Stimulated activated CD8-positive, alpha-beta memory T cell treated with anti-CD3 and anti-CD28 coated beads, Interleukin-7, amount 100 ng/mL, for 1 hour (primary cell): ENCODE data around the gene SERGEF.
"Not testable (repeated sequence)": the region's sequence is repeated elsewhere in the genome, so short reads cannot be mapped to it uniquely, and the experiment has no call there.

Experiments used
- DNase-seq, 2 donors: peaks; one replicate each; pipeline ENCODE4 v3.0.0-alpha.2; 2020; ENCODE audit warnings: low read depth in 2 of 2

Gene SERGEF

GRCh38 chr11:18000760-18001159, 12.1 kb downstream of the SERGEF start:
- DNase-seq: no peak

GRCh38 chr11:18000128-18000527, 12.7 kb downstream of the SERGEF start:
- not testable (repeated sequence) for DNase-seq

GRCh38 chr11:17992916-17993315, 19.9 kb downstream of the SERGEF start:
- no peak for DNase-seq

- DNase-seq: no peak
These were observed 20.9 kb downstream of the SERGEF start for GRCh38 chr11:17991783-17992433.

GRCh38 chr11:17989306-17989705, 23.5 kb downstream of the SERGEF start:
- no peak for DNase-seq

GRCh38 chr11:17988465-17988864, 24.4 kb downstream of the SERGEF start:
- no peak for DNase-seq

- no peak for DNase-seq
These were observed 25.0 kb downstream of the SERGEF start for GRCh38 chr11:17987826-17988225.

- DNase-seq: no peak
These were observed 26.1 kb downstream of the SERGEF start for GRCh38 chr11:17986711-17987220.

GRCh38 chr11:17986007-17986710, 26.7 kb downstream of the SERGEF start:
- DNase-seq: no peak

GRCh38 chr11:17985517-17985916, 27.3 kb downstream of the SERGEF start:
- no peak for DNase-seq

- DNase-seq: no peak
These were observed 29.3 kb downstream of the SERGEF start for GRCh38 chr11:17983569-17983968.

GRCh38 chr11:17979770-17980371, 33.0 kb downstream of the SERGEF start:
- DNase-seq: peak in 1 of 2 donors; percentile 1

GRCh38 chr11:17978553-17979287, 34.1 kb downstream of the SERGEF start:
- no peak for DNase-seq

GRCh38 chr11:17976651-17977050, 36.2 kb downstream of the SERGEF start:
- DNase-seq: no peak

GRCh38 chr11:17974246-17974645, 38.6 kb downstream of the SERGEF start:
- no peak for DNase-seq

- no peak for DNase-seq
These were observed 39.9 kb downstream of the SERGEF start for GRCh38 chr11:17972987-17973386.

GRCh38 chr11:17968206-17968605, 44.6 kb downstream of the SERGEF start:
- no peak for DNase-seq

GRCh38 chr11:17967661-17968060, 45.2 kb downstream of the SERGEF start:
- no peak for DNase-seq

GRCh38 chr11:17960091-17960490, 52.8 kb downstream of the SERGEF start:
- no peak for DNase-seq

GRCh38 chr11:17958446-17958845, 54.4 kb downstream of the SERGEF start:
- no peak for DNase-seq

GRCh38 chr11:17954395-17955252, 58.2 kb downstream of the SERGEF start:
- no peak for DNase-seq
